Epithelial cell of esophagus (primary cell): ENCODE data around the gene MCRIP1.

Experiments
- DNase-seq: peaks from one replicate; pipeline ENCODE4 v3.0.0; 2010; ENCODE audit warnings: low read depth
- H3K4me3 ChIP-seq: 2 replicates; pipeline ENCODE4 v1.5.1; 2011; ENCODE audit warnings: mild to moderate bottlenecking, low read length, control low read depth
- TF ChIP-seq, protein P1 (sequence below): IDR thresholded peaks from 2 replicates; pipeline ENCODE4 v1.5.1; 2011; ENCODE audit warnings: low read depth, mild to moderate bottlenecking, low read length, control low read depth, inconsistent platforms; ENCODE audit not compliant: insufficient read depth; ENCODE audit errors: missing control alignments

MCRIP1 gene

DNA sequence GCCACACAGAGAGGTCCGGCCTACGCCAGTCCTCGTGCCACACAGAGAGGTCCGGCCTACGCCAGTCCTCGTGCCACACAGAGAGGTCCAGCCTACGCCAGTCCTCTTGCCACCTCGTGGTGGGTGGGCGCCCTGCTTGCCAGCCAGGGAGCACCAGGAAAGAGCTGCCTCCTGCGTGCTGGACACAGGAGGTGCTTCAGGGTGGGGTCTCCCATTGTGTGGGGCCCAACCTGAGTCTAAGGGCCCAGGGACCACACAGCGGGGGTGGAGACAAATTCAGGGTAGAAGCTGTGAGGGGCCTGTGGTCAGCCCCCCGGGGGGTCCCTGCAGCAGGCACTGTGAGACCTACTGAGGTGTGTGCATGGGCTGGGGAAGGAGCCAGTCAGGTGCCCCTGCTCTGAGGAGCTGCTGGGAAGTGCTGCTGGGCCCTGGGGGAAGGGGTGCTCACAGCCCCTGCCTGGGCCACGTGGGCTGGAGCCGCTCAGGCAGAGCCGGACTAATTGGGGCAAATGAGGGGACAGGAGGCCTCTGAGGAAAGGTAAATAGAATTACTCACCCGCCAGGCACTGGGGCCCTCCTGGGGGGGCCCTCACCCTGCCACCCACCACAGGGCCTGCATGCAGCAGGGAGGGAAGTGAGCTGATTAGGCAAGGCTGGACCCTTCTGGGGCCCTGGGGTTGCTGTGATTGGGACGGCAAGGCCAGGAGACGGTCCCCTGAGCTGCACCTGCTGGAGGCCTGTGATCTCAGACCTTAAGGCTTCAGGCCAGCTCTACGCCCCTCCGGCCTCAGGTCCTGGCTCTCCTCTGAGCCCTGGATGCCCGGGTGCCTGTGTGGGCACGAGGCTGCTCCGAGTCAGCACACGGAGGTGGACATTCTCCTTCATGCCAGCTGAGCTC is 18.1 kb downstream of the MCRIP1 start:
- TF ChIP-seq, protein P1, sequence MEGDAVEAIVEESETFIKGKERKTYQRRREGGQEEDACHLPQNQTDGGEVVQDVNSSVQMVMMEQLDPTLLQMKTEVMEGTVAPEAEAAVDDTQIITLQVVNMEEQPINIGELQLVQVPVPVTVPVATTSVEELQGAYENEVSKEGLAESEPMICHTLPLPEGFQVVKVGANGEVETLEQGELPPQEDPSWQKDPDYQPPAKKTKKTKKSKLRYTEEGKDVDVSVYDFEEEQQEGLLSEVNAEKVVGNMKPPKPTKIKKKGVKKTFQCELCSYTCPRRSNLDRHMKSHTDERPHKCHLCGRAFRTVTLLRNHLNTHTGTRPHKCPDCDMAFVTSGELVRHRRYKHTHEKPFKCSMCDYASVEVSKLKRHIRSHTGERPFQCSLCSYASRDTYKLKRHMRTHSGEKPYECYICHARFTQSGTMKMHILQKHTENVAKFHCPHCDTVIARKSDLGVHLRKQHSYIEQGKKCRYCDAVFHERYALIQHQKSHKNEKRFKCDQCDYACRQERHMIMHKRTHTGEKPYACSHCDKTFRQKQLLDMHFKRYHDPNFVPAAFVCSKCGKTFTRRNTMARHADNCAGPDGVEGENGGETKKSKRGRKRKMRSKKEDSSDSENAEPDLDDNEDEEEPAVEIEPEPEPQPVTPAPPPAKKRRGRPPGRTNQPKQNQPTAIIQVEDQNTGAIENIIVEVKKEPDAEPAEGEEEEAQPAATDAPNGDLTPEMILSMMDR = no peak
- no peak for DNase-seq
- no peak overlapping the region for H3K4me3 ChIP-seq

DNA sequence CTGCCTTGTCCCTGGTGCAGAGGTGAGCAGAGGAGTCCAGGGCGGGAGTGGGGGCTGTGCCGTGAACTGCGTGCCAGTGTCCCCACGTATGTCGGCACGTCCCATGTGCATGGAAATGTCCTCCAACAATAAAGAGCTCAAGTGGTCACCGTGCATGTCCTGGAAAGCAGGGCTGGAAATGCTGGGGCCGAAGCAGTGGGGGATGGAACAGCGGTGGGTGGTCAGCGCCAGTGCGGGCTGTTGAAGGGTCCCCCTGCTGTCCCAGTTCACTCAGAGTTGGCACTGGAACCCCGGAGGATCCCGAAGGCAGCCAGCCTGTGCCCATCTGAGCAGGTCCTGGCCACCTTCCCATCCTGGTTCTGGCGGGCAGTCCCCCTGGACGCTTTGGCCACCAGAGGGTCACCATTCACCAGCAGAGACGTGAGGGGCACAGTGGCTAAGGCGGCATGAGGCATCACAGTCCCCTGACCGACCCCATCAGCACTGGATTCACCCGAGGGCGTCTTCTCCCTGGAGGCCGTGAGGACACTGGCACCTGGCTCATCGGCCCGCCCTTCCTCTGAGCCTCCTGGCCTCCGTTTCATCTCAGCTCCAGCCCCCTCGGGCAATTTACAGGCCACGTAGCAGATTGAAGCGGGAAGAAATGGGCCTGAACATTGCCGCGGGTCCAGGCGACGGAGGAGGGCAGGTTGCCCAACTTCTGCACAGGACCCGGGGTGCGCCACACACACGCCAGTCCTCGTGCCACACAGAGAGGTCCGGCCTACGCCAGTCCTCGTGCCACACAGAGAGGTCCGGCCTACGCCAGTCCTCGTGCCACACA is 19.0 kb downstream of the MCRIP1 start:
- H3K4me3 ChIP-seq = no peak overlapping the region
- TF ChIP-seq, protein P1 = no peak
- DNase-seq = no peak

DNA sequence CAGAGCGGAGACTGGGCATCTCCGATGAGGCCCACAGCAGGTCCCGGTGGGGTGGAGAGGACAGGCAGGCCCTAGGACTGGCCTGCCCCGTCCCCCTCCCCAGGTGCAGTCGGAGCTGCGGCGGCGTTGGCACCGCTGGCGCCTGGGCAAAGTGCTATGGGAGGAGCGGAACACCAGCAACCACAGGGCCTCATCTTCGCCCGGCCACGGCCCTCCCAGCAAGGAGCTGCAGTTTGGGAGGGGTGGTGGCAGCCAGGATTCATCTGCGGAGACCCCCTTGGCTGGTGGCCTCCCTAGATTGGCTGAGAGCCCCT is 19.8 kb downstream of the MCRIP1 start:
- DNase-seq = no peak
- TF ChIP-seq, protein P1 = no peak
- no peak overlapping the region for H3K4me3 ChIP-seq

DNA sequence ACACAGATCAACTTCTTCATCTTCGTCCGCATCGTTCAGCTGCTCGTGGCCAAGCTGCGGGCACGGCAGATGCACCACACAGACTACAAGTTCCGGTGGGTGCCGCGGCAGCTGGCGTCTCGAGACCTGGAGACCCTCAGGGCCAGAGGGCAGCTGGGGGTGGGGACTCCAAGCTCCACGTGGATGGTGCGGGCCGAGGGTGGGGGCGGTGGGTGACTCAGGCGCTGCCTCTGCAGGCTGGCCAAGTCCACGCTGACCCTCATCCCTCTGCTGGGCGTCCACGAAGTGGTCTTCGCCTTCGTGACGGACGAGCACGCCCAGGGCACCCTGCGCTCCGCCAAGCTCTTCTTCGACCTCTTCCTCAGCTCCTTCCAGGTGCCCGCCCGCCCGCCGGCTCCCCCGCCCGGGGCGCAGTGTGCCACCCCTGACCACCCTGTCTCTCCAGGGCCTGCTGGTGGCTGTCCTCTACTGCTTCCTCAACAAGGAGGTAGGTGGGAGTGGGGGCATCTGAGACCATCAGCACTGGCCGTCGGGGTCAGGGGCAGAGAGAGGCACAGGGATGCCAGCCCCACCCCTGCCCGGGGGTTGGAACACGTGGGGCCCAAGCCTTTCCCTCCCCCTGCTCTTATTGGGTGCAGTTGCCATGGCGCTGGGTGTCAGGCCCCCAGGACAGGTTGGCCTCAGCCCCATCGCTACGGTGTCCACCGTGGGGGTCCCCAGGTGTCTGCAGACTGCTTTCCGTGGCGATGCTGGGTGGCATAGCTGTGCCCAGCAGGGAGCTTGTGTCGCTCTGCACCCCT is 20.3 kb downstream of the MCRIP1 start:
- no peak overlapping the region for H3K4me3 ChIP-seq
- TF ChIP-seq, protein P1 = no peak
- no peak for DNase-seq

DNA sequence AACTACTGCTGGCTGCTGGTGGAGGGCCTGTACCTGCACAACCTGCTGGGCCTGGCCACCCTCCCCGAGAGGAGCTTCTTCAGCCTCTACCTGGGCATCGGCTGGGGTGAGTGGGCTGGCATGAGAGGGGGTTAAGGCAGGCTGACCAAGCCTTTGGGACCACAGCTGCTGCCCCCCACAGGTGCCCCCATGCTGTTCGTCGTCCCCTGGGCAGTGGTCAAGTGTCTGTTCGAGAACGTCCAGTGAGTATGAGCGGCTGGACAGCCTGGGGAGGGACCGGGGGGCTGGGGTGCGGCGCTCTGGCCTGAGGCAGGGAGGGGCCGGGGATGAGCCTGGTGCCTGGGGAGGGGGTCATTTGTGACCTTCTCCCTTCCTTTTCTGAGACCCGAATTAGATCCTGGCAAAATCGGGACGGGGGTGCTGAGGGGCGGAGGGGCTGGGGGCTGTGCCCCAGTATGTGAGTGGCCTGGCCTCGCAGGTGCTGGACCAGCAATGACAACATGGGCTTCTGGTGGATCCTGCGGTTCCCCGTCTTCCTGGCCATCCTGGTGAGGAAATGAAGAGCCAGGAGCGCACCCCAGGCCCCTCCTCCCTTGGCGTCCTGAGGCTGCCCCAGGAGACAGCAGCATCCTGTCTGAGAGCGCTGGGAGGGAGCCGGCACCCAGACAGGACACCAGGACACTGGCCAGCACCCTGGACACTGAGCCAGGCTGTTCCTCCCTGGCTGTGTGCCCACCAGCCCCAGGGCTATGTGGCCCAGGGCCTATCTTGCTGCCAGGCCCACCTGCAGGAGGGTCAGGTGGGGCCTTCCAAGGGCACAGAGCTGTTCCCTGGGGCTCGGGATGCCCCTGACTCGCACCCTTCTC is 21.2 kb downstream of the MCRIP1 start:
- no peak overlapping the region for H3K4me3 ChIP-seq
- TF ChIP-seq, protein P1 = no peak
- DNase-seq = no peak
